HEK293 (cell line): Measurements from ENCODE around the gene ESPL1.

Experiments
- FEZF1 ChIP-seq: fragments of 450-650 bp; formaldehyde crosslinking; IDR thresholded peaks from 2 replicates; pipeline ENCODE4 v1.5.1; 2016; ENCODE audit warnings: missing biosample characterization, missing genetic modification characterization
- KLF16 ChIP-seq: fragments of 450-650 bp; formaldehyde crosslinking; IDR thresholded peaks from 2 replicates; pipeline ENCODE4 v1.5.1; 2017; ENCODE audit warnings: missing biosample characterization, missing genetic modification characterization
- MZF1 ChIP-seq: fragments of 450-650 bp; formaldehyde crosslinking; IDR thresholded peaks from 2 replicates; pipeline ENCODE4 v1.5.1; 2017; ENCODE audit warnings: missing biosample characterization, missing genetic modification characterization, borderline replicate concordance
- OVOL3 ChIP-seq: fragments of 450-650 bp; formaldehyde crosslinking; IDR thresholded peaks from 2 replicates; pipeline ENCODE4 v1.5.1; 2016; ENCODE audit warnings: missing biosample characterization, missing genetic modification characterization
- SP3 ChIP-seq: fragments of 450-650 bp; formaldehyde crosslinking; IDR thresholded peaks from 2 replicates; pipeline ENCODE4 v1.5.1; 2016; ENCODE audit warnings: missing biosample characterization, missing genetic modification characterization
- TCF7L2 ChIP-seq: IDR thresholded peaks from 2 replicates; pipeline ENCODE4 v1.6.1; 2011; ENCODE audit warnings: low read depth, mild to moderate bottlenecking, inconsistent platforms, low read length, moderate library complexity, borderline replicate concordance
- ZBTB20 ChIP-seq: fragments of 450-650 bp; formaldehyde crosslinking; IDR thresholded peaks from 2 replicates; pipeline ENCODE4 v1.5.1; 2016; ENCODE audit warnings: missing biosample characterization, missing genetic modification characterization
- ZBTB21 ChIP-seq: fragments of 450-650 bp; formaldehyde crosslinking; IDR thresholded peaks from 2 replicates; pipeline ENCODE4 v1.5.1; 2017; ENCODE audit warnings: missing biosample characterization, missing genetic modification characterization
- ZEB2 ChIP-seq: fragments of 450-650 bp; formaldehyde crosslinking; IDR thresholded peaks from 2 replicates; pipeline ENCODE4 v1.5.1; 2016; ENCODE audit warnings: missing biosample characterization, missing genetic modification characterization
- ZNF2 ChIP-seq: fragments of 450-650 bp; formaldehyde crosslinking; IDR thresholded peaks from 2 replicates; pipeline ENCODE4 v1.5.1; 2016; ENCODE audit warnings: missing biosample characterization, missing genetic modification characterization
- ZNF24 ChIP-seq: fragments of 450-650 bp; formaldehyde crosslinking; IDR thresholded peaks from 2 replicates; pipeline ENCODE4 v1.5.1; 2016; ENCODE audit warnings: missing biosample characterization, missing genetic modification characterization
- ZNF366 ChIP-seq: fragments of 450-650 bp; formaldehyde crosslinking; conservative IDR thresholded peaks from 2 replicates; pipeline ENCODE4 v1.5.1; 2016; ENCODE audit warnings: missing biosample characterization, missing genetic modification characterization
- ZNF391 ChIP-seq: fragments of 450-650 bp; formaldehyde crosslinking; IDR thresholded peaks from 2 replicates; pipeline ENCODE4 v1.5.1; 2016; ENCODE audit warnings: low read depth, missing biosample characterization, missing genetic modification characterization, borderline replicate concordance
- ZNF394 ChIP-seq: fragments of 450-650 bp; formaldehyde crosslinking; IDR thresholded peaks from 2 replicates; pipeline ENCODE4 v1.5.1; 2016; ENCODE audit warnings: missing biosample characterization, missing genetic modification characterization, mild to moderate bottlenecking, moderate library complexity, borderline replicate concordance
- ZNF473 ChIP-seq: fragments of 450-650 bp; formaldehyde crosslinking; IDR thresholded peaks from 2 replicates; pipeline ENCODE4 v1.5.1; 2017; ENCODE audit warnings: missing biosample characterization, missing genetic modification characterization
- ZNF600 ChIP-seq: fragments of 450-650 bp; formaldehyde crosslinking; IDR thresholded peaks from 2 replicates; pipeline ENCODE4 v1.5.1; 2016; ENCODE audit warnings: missing biosample characterization, missing genetic modification characterization
- ZNF664 ChIP-seq: fragments of 450-650 bp; formaldehyde crosslinking; IDR thresholded peaks from 2 replicates; pipeline ENCODE4 v1.5.1; 2016; ENCODE audit warnings: missing biosample characterization, missing genetic modification characterization
- ZNF701 ChIP-seq: fragments of 450-650 bp; formaldehyde crosslinking; IDR thresholded peaks from 2 replicates; pipeline ENCODE4 v1.5.1; 2016; ENCODE audit warnings: missing biosample characterization, missing genetic modification characterization
- ZNF791 ChIP-seq: fragments of 450-650 bp; formaldehyde crosslinking; IDR thresholded peaks from 2 replicates; pipeline ENCODE4 v1.5.1; 2016; ENCODE audit warnings: missing biosample characterization, missing genetic modification characterization
- ZNF837 ChIP-seq: fragments of 450-650 bp; formaldehyde crosslinking; IDR thresholded peaks from 2 replicates; pipeline ENCODE4 v1.5.1; 2016; ENCODE audit warnings: missing biosample characterization, missing genetic modification characterization
- TF ChIP-seq, protein P1 (sequence below): fragments of 450-650 bp; formaldehyde crosslinking; IDR thresholded peaks from 2 replicates; pipeline ENCODE4 v1.5.1; 2016; ENCODE audit warnings: missing biosample characterization, missing genetic modification characterization
- TF ChIP-seq, protein P2 (sequence below): fragments of 450-650 bp; formaldehyde crosslinking; IDR thresholded peaks from 2 replicates; pipeline ENCODE4 v1.5.1; 2016; ENCODE audit warnings: missing biosample characterization, missing genetic modification characterization
- TF ChIP-seq, protein P3 (sequence below): sonication (generic); formaldehyde crosslinking; IDR thresholded peaks from 2 replicates; pipeline ENCODE4 v1.8.1; 2022; ENCODE audit warnings: mild to moderate bottlenecking, moderate library complexity, missing genetic modification reagents
- TF ChIP-seq, protein P4 (sequence below): fragments of 450-650 bp; formaldehyde crosslinking; IDR thresholded peaks from 2 replicates; pipeline ENCODE4 v1.5.1; 2016; ENCODE audit warnings: missing biosample characterization, missing genetic modification characterization, borderline replicate concordance
- TF ChIP-seq, protein P5 (sequence below): fragments of 450-650 bp; formaldehyde crosslinking; optimal IDR thresholded peaks from 2 replicates; pipeline ENCODE3; 2016; ENCODE audit warnings: missing biosample characterization, mild to moderate bottlenecking, missing genetic modification characterization
- TF ChIP-seq, protein P6 (sequence below): fragments of 450-650 bp; formaldehyde crosslinking; IDR thresholded peaks from 2 replicates; pipeline ENCODE4 v1.5.0; 2017; ENCODE audit warnings: missing biosample characterization, missing genetic modification characterization, borderline replicate concordance

ESPL1 gene

DNA sequence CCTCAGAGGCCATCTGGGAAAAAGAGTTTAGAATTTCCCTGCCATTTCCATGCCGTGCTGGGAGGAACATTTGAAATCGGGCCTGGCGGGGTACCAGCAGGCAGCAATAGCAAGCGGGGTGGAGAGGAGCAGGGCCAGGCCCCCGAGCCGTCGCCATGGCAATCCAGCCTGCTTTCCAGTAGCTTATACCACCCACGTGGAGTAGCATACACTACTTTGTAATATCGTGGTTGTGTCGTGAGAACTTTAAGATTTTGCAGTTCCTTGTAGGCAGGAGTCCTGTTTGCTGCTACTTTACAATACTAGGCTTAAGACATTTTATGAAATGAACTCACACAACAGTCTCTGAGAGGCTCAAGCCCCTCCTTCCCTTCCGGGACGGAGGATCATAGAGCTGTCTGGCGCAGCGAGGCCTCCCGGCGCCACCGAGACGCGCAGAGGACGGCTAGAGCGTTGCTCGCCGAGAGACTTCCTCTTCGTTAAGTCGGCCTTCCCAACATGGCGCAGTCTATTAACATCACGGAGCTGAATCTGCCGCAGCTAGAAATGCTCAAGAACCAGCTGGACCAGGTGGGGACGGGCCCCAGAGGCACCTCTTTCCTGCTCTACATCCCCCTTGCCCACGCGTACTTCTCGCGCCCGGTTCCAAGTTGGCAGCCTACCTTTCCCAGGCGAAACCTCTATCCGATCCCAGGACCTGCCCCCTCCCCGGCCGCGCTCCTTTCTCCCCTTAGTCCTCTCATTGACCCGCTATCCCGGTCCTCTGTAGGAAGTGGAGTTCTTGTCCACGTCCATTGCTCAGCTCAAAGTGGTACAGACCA lies 27.2 kb downstream of the ESPL1 start, which contains the start of gene PFDN5 (continued):
- TF ChIP-seq KLF16 (tag by site-specific recombination) (peak; percentile 84), ZBTB21 (tag by site-specific recombination) (0 out of 2 replicates have a peak, but pooled peaks have one; percentile 12), ZEB2 (tag by site-specific recombination) (peak; percentile 69), FEZF1 (tag by site-specific recombination) (no peak), ZNF366 (tag by site-specific recombination) (no peak), ZNF24 (tag by site-specific recombination) (peak; percentile 76; the same call in 1 of the 2 replicates), ZNF664 (tag by site-specific recombination) (no peak), ZNF473 (tag by site-specific recombination) (no peak), MZF1 (tag by site-specific recombination) (no peak), ZNF394 (tag by site-specific recombination) (peak; percentile 47; the same call in 1 of the 2 replicates), ZNF701 (tag by site-specific recombination) (no peak), ZNF791 (tag by site-specific recombination) (no peak), TCF7L2 (no peak), ZNF600 (tag by site-specific recombination) (peak; percentile 64; the same call in 1 of the 2 replicates), SP3 (peak; percentile 66), ZNF2 (peak; percentile 76; the same call in 1 of the 2 replicates), ZNF837 (no peak), ZBTB20 (tag by site-specific recombination) (no peak; the same call in 1 of the 2 replicates), ZNF391 (tag by site-specific recombination) (peak; percentile 49; the same call in 1 of the 2 replicates), OVOL3 (0 out of 2 replicates have a peak, but pooled peaks have one; percentile 33)
- TF ChIP-seq, protein P1, sequence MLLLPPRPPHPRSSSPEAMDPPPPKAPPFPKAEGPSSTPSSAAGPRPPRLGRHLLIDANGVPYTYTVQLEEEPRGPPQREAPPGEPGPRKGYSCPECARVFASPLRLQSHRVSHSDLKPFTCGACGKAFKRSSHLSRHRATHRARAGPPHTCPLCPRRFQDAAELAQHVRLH (tag by site-specific recombination), result no peak
- TF ChIP-seq, protein P2, sequence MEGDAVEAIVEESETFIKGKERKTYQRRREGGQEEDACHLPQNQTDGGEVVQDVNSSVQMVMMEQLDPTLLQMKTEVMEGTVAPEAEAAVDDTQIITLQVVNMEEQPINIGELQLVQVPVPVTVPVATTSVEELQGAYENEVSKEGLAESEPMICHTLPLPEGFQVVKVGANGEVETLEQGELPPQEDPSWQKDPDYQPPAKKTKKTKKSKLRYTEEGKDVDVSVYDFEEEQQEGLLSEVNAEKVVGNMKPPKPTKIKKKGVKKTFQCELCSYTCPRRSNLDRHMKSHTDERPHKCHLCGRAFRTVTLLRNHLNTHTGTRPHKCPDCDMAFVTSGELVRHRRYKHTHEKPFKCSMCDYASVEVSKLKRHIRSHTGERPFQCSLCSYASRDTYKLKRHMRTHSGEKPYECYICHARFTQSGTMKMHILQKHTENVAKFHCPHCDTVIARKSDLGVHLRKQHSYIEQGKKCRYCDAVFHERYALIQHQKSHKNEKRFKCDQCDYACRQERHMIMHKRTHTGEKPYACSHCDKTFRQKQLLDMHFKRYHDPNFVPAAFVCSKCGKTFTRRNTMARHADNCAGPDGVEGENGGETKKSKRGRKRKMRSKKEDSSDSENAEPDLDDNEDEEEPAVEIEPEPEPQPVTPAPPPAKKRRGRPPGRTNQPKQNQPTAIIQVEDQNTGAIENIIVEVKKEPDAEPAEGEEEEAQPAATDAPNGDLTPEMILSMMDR (tag by site-specific recombination), result no peak
- TF ChIP-seq, protein P3, sequence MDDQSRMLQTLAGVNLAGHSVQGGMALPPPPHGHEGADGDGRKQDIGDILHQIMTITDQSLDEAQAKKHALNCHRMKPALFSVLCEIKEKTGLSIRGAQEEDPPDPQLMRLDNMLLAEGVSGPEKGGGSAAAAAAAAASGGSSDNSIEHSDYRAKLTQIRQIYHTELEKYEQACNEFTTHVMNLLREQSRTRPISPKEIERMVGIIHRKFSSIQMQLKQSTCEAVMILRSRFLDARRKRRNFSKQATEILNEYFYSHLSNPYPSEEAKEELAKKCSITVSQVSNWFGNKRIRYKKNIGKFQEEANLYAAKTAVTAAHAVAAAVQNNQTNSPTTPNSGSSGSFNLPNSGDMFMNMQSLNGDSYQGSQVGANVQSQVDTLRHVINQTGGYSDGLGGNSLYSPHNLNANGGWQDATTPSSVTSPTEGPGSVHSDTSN (CRISPR knock-in tag), result 0 out of 2 replicates have a peak, but pooled peaks have one; percentile 59
- TF ChIP-seq, protein P4, sequence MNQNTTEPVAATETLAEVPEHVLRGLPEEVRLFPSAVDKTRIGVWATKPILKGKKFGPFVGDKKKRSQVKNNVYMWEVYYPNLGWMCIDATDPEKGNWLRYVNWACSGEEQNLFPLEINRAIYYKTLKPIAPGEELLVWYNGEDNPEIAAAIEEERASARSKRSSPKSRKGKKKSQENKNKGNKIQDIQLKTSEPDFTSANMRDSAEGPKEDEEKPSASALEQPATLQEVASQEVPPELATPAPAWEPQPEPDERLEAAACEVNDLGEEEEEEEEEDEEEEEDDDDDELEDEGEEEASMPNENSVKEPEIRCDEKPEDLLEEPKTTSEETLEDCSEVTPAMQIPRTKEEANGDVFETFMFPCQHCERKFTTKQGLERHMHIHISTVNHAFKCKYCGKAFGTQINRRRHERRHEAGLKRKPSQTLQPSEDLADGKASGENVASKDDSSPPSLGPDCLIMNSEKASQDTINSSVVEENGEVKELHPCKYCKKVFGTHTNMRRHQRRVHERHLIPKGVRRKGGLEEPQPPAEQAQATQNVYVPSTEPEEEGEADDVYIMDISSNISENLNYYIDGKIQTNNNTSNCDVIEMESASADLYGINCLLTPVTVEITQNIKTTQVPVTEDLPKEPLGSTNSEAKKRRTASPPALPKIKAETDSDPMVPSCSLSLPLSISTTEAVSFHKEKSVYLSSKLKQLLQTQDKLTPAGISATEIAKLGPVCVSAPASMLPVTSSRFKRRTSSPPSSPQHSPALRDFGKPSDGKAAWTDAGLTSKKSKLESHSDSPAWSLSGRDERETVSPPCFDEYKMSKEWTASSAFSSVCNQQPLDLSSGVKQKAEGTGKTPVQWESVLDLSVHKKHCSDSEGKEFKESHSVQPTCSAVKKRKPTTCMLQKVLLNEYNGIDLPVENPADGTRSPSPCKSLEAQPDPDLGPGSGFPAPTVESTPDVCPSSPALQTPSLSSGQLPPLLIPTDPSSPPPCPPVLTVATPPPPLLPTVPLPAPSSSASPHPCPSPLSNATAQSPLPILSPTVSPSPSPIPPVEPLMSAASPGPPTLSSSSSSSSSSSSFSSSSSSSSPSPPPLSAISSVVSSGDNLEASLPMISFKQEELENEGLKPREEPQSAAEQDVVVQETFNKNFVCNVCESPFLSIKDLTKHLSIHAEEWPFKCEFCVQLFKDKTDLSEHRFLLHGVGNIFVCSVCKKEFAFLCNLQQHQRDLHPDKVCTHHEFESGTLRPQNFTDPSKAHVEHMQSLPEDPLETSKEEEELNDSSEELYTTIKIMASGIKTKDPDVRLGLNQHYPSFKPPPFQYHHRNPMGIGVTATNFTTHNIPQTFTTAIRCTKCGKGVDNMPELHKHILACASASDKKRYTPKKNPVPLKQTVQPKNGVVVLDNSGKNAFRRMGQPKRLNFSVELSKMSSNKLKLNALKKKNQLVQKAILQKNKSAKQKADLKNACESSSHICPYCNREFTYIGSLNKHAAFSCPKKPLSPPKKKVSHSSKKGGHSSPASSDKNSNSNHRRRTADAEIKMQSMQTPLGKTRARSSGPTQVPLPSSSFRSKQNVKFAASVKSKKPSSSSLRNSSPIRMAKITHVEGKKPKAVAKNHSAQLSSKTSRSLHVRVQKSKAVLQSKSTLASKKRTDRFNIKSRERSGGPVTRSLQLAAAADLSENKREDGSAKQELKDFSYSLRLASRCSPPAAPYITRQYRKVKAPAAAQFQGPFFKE, result no peak
- TF ChIP-seq, protein P5, sequence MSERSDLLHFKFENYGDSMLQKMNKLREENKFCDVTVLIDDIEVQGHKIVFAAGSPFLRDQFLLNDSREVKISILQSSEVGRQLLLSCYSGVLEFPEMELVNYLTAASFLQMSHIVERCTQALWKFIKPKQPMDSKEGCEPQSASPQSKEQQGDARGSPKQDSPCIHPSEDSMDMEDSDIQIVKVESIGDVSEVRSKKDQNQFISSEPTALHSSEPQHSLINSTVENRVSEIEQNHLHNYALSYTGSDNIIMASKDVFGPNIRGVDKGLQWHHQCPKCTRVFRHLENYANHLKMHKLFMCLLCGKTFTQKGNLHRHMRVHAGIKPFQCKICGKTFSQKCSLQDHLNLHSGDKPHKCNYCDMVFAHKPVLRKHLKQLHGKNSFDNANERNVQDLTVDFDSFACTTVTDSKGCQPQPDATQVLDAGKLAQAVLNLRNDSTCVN (tag by site-specific recombination), result peak; percentile 25
- TF ChIP-seq, protein P6, sequence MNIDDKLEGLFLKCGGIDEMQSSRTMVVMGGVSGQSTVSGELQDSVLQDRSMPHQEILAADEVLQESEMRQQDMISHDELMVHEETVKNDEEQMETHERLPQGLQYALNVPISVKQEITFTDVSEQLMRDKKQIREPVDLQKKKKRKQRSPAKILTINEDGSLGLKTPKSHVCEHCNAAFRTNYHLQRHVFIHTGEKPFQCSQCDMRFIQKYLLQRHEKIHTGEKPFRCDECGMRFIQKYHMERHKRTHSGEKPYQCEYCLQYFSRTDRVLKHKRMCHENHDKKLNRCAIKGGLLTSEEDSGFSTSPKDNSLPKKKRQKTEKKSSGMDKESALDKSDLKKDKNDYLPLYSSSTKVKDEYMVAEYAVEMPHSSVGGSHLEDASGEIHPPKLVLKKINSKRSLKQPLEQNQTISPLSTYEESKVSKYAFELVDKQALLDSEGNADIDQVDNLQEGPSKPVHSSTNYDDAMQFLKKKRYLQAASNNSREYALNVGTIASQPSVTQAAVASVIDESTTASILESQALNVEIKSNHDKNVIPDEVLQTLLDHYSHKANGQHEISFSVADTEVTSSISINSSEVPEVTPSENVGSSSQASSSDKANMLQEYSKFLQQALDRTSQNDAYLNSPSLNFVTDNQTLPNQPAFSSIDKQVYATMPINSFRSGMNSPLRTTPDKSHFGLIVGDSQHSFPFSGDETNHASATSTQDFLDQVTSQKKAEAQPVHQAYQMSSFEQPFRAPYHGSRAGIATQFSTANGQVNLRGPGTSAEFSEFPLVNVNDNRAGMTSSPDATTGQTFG (tag by site-specific recombination), result no peak
